ENCODE data around the gene DDIT4.

The DDIT4 gene

GRCh38 chr10:72319416-72320254 lies 45.9 kb downstream of the DDIT4 start:
- peak; percentile 59 for DNase-seq

- DNase-seq = no peak
These were observed 47.0 kb downstream of the DDIT4 start for GRCh38 chr10:72320676-72321247.

GRCh38 chr10:72321248-72322029 lies 47.7 kb downstream of the DDIT4 start:
- DNase-seq = no peak

- no peak for DNase-seq
These were observed 48.2 kb downstream of the DDIT4 start for GRCh38 chr10:72322030-72322279.

- no peak for DNase-seq
These were observed 48.7 kb downstream of the DDIT4 start for GRCh38 chr10:72322280-72323058.

- no peak for DNase-seq
These were observed 49.5 kb downstream of the DDIT4 start for GRCh38 chr10:72323108-72323749.

- no peak for DNase-seq
These were observed 50.1 kb downstream of the DDIT4 start for GRCh38 chr10:72323771-72324191.
